HG02840 (cell line): Measurements from ENCODE around the gene P4HB.

Source experiments
- ATAC-seq: cut with Tn5 transposase; IDR thresholded peaks from one replicate; pipeline ENCODE4 v1.9.1; 2021; ENCODE audit warnings: mild to moderate bottlenecking, moderate library complexity, moderate number of reproducible peaks; ENCODE audit not compliant: unreplicated experiment, low FRiP score

Gene P4HB

DNA sequence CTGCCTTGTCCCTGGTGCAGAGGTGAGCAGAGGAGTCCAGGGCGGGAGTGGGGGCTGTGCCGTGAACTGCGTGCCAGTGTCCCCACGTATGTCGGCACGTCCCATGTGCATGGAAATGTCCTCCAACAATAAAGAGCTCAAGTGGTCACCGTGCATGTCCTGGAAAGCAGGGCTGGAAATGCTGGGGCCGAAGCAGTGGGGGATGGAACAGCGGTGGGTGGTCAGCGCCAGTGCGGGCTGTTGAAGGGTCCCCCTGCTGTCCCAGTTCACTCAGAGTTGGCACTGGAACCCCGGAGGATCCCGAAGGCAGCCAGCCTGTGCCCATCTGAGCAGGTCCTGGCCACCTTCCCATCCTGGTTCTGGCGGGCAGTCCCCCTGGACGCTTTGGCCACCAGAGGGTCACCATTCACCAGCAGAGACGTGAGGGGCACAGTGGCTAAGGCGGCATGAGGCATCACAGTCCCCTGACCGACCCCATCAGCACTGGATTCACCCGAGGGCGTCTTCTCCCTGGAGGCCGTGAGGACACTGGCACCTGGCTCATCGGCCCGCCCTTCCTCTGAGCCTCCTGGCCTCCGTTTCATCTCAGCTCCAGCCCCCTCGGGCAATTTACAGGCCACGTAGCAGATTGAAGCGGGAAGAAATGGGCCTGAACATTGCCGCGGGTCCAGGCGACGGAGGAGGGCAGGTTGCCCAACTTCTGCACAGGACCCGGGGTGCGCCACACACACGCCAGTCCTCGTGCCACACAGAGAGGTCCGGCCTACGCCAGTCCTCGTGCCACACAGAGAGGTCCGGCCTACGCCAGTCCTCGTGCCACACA is 46.3 kb downstream of the P4HB start:
- no peak for ATAC-seq

DNA sequence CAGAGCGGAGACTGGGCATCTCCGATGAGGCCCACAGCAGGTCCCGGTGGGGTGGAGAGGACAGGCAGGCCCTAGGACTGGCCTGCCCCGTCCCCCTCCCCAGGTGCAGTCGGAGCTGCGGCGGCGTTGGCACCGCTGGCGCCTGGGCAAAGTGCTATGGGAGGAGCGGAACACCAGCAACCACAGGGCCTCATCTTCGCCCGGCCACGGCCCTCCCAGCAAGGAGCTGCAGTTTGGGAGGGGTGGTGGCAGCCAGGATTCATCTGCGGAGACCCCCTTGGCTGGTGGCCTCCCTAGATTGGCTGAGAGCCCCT is 47.0 kb downstream of the P4HB start:
- ATAC-seq = no peak

DNA sequence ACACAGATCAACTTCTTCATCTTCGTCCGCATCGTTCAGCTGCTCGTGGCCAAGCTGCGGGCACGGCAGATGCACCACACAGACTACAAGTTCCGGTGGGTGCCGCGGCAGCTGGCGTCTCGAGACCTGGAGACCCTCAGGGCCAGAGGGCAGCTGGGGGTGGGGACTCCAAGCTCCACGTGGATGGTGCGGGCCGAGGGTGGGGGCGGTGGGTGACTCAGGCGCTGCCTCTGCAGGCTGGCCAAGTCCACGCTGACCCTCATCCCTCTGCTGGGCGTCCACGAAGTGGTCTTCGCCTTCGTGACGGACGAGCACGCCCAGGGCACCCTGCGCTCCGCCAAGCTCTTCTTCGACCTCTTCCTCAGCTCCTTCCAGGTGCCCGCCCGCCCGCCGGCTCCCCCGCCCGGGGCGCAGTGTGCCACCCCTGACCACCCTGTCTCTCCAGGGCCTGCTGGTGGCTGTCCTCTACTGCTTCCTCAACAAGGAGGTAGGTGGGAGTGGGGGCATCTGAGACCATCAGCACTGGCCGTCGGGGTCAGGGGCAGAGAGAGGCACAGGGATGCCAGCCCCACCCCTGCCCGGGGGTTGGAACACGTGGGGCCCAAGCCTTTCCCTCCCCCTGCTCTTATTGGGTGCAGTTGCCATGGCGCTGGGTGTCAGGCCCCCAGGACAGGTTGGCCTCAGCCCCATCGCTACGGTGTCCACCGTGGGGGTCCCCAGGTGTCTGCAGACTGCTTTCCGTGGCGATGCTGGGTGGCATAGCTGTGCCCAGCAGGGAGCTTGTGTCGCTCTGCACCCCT is 47.6 kb downstream of the P4HB start:
- ATAC-seq = no peak

DNA sequence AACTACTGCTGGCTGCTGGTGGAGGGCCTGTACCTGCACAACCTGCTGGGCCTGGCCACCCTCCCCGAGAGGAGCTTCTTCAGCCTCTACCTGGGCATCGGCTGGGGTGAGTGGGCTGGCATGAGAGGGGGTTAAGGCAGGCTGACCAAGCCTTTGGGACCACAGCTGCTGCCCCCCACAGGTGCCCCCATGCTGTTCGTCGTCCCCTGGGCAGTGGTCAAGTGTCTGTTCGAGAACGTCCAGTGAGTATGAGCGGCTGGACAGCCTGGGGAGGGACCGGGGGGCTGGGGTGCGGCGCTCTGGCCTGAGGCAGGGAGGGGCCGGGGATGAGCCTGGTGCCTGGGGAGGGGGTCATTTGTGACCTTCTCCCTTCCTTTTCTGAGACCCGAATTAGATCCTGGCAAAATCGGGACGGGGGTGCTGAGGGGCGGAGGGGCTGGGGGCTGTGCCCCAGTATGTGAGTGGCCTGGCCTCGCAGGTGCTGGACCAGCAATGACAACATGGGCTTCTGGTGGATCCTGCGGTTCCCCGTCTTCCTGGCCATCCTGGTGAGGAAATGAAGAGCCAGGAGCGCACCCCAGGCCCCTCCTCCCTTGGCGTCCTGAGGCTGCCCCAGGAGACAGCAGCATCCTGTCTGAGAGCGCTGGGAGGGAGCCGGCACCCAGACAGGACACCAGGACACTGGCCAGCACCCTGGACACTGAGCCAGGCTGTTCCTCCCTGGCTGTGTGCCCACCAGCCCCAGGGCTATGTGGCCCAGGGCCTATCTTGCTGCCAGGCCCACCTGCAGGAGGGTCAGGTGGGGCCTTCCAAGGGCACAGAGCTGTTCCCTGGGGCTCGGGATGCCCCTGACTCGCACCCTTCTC is 48.4 kb downstream of the P4HB start:
- ATAC-seq = no peak

DNA sequence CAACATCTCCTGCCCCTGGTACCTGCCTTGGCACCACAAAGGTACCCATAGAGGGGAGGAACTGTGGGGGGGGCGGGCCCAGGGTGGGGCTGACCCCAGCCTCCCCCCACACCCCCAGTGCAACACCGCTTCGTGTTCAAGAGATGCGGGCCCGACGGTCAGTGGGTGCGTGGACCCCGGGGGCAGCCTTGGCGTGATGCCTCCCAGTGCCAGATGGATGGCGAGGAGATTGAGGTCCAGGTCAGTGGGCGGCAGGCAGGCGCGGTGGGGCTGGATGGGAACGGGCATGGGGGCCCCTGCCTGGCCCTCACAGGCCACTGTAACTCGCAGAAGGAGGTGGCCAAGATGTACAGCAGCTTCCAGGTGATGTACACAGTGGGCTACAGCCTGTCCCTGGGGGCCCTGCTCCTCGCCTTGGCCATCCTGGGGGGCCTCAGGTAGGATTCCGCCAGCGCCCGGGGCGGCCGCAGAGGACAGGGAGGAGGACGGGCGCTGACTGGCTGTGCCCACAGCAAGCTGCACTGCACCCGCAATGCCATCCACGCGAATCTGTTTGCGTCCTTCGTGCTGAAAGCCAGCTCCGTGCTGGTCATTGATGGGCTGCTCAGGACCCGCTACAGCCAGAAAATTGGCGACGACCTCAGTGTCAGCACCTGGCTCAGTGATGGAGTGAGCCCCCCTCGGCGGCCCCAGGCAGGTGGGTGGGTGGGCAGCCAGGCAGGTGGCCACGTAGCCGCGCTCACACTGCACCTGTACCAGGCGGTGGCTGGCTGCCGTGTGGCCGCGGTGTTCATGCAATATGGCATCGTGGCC is 49.2 kb downstream of the P4HB start:
- no peak for ATAC-seq

DNA sequence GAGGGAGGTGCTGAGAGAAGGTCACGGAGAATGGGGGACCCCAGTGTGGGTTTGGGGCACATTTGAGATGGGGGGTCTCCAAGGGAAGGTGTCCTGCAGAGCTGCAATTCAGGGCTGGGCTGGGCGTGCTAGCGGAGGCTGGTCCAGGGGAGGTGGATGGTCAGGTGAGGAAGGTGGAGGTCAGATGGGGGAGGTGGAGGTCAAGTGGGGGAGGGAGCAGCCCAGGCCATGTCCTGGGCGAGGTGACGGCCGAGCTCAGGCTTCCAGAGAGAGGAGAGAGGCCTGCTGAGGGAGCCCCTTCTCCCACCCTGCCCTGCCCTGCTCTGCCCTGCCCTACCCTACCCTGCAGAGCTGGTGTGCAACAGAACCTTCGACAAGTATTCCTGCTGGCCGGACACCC is 49.9 kb downstream of the P4HB start:
- no peak for ATAC-seq

DNA sequence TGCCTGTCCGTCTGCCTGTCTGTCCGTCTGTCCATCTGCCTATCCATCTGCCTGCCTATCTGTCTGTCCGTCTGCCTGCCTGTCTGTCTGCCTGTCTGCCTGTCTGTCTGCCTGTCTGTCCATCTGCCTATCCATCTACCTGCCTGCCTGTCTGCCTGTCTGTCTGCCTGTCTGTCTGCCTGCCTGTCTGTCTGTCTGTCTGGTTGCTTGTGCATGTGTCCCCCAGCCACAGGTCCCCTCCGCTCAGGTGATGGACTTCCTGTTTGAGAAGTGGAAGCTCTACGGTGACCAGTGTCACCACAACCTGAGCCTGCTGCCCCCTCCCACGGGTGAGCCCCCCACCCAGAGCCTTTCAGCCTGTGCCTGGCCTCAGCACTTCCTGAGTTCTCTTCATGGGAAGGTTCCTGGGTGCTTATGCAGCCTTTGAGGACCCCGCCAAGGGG is 50.8 kb downstream of the P4HB start:
- no peak for ATAC-seq

DNA sequence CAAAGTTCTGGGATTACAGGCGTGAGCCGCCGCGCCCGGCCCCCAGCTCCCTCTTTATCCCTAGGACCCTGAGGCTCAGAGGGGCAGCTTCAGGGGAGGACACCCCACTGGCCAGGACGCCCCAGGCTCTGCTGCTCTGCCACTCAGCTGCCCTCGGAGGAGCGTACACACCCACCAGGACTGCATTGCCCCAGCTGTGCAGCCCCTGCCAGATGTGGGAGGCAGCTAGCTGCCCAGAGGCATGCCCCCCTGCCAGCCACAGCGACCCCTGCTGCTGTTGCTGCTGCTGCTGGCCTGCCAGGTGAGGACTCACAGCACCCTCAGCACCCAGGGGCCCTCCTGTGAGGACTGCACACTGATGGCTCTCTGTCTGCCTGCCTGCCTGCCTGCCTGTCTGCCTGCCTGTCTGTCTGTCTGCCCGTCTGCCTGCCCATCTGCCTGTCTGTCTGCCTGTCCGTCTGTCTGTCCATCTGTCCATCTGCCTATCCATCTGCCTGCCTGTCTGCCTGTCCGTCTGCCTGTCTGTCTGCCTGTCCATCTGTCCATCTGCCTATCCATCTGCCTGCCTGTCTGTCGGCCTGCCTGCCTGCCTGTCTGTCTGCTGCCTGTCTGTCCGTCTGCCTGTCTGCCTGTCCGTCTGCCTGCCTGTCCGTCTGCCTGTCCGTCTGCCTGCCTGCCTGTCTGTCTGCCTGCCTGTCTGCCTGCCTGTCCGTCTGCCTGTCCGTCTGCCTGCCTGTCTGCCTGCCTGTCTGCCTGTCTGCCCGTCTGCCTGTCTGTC is 51.4 kb downstream of the P4HB start:
- no peak for ATAC-seq

DNA sequence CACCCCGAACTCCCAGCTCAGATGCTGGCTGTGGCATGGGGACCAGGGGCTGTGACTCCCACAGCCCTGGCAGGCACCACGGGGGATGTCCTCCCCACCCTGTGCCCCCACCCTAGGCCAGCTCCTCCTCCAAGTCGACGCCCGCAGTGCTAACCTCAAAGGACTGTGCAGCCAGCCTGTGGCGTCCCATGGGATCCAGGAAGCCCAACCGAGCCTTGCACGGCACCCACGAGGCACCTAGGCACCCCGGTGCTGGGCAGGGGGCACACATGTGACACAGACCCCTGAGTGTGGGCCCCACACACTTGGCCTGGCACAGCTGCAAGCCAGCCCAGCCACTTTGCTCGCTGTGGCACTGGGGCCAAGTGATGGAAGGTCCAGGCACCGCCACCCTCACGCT is 52.5 kb downstream of the P4HB start:
- ATAC-seq = no peak

DNA sequence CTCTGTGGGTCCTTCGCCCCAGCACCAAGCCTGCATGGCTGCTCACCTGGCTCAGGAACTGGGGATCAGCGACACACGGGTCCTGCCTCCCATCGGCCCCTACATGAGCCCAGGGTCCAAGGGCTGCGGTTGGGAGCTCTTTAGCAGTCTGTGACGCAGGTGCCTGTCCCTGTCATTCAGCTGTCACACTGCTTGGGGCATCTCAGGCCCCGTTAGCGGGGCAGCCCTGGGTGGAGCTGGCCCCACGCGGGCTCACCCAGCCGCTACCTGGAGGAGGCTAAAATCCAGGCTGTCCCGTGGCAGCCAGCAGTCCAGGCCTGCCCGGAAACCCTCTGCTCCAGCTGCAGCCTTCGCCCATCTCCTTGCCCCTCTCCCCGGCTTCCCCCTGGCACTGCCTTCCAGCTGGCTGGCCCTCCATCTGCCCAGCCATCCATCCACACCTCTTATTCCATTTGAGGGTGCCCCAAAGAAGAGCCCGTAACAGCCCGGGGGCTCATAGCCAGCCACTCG is 53.1 kb downstream of the P4HB start:
- ATAC-seq = no peak

DNA sequence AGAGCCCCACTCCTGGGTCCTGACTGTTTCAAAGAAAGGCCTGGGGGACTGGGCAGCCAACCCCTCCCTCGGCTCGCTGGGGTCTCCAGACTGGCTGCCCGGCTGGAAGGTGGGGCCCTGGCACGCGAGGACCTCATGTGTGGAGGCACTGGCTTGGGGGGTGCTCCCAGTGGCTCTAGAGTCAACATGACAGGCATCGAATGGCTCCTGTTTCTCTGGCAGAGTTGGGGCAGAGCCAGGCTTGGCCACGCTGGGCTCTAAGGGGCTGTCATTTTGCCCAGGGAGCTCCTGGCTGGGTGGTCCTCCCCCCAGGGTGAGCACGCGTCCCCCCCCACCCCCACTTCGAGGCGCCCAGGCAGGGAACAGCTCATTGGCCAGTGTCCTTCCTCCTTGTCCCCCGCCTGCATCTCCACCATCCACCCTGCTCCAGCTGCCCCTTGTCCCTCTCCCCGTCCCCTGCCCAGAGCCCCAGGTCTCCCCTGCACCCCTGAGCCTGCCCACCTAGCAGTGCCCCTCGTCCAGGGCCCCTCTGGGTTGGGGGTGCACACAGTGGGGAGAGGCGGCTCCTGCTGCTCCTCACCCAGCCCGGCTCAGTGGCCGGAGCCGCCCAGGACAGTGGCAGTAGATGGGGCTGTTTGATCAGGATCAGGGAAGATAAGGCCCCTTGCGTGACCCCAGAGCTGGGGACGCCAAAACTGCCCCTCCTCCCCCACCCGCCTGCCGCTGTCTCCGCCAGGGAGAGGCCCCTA is 53.7 kb downstream of the P4HB start:
- ATAC-seq = no peak

DNA sequence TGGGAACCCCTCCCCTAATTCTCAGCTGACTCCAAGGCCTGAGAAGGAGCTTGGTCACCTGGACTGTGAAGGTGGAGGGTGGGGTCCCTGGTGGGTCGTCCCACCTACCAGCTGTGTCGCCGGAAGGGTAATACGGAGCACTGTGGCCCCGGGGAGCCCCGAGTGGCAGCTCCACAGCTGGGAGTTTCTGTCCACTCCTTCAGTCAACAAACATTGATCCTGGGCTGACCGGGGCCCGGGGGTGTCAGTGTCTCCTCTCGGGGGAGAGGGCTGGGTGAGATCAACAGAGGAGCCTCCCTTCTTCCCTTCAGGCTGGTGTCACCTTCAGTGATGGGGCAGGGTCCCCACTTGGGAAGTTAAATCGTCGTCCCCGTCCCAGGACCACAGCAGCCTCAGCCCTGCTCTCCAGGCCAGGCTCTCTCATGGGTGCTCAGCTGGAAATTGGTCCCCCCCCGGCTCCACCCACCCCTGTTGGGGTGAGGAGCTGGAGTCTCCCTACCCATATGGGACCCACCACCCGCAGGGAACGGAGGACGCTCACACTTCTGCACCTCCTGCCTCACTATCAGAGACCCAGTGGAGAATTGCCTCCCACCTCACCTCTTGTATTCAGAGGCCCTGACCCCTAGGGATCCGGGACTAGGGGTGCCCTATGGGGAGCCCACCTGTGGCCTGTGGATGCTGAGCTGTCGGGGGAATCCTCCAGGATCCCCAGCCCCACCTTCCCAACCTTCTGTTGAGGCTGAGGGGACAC is 54.5 kb downstream of the P4HB start:
- no peak for ATAC-seq

DNA sequence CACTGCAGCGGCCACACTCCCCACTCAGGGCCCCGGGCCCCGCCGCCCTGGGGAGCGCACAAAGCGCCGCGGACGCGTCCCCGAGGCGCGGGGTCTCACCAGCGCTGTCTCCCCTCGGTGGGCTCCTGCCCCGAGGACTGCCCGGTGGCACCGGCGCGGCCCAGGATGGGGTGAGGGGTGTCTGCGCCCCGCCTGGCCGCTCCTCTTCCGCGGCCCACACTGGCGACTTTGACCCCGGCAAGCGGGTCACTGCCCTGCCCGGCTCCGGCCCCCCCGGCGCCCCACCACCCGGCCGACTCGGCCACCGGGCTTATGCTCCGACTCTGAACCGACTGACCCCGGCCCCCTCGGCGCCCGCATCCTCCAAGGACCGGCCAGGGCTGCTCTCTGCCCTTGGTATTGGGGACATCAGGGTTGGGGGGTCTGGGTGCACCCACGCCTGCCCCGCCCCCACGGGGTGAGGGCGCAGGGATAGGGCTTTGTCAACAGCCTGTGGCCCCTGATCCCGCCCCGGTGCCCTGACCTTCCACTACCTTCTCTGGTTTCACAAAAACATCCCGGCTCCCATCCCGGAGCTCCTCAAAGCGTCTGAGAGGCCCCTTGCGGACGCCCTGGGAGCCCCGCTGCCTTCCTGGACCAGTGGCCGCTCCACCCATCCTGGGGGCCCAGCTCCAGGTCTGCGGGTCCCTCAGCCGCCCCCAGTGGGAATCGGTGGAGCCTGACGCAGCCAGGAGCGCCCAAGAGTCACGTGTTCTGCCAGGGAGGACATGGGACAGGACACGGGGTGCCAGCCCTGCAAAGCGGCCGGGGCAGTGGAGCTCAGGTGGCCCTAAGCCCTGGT is 55.6 kb downstream of the P4HB start:
- no peak for ATAC-seq

DNA sequence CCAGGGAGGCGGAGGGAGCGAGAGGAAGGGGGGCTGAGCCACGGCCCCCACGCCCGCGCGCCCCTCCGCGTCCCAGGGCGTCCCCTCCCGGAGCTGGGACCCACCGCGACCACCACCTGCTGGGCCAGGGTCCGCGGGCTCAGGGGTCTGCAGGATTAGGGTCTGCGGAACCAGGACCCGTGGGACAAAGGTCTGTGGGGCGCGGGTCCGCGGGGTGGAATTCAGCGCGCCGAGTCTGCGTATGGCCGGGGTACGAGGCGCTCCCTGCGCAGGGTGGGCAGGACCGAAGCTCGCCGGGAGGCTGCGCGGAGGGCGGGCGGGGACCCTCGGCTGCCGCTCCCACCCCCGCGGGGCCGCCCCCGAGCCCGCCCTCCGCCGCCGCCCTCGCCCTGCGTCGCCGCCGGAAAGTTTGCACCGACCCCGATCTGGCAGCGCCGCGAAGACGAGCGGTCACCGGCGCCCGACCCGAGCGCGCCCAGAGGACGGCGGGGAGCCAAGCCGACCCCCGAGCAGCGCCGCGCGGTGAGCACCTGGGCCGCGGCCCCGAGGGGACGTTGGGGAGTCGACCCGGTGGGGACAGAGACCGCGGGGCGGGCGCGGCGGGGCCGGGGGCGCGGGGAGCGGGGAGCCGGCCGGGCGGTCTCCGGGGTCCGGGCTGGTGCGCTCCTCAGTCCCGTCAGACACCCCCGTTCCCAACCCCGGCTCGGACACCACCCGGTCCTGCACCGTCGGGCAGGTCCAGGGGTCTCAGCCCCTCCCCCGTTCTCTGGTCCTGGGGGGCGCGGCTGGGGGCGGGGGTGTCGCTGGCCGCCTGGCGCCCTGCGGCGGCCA is 56.4 kb downstream of the P4HB start, which contains the start of gene GCGR:
GCGR (plus strand) TSS at position 423 of the 831 bp plus-strand sequence. CDS start 4,869 bp downstream, outside the sequence.
- no peak for ATAC-seq

DNA sequence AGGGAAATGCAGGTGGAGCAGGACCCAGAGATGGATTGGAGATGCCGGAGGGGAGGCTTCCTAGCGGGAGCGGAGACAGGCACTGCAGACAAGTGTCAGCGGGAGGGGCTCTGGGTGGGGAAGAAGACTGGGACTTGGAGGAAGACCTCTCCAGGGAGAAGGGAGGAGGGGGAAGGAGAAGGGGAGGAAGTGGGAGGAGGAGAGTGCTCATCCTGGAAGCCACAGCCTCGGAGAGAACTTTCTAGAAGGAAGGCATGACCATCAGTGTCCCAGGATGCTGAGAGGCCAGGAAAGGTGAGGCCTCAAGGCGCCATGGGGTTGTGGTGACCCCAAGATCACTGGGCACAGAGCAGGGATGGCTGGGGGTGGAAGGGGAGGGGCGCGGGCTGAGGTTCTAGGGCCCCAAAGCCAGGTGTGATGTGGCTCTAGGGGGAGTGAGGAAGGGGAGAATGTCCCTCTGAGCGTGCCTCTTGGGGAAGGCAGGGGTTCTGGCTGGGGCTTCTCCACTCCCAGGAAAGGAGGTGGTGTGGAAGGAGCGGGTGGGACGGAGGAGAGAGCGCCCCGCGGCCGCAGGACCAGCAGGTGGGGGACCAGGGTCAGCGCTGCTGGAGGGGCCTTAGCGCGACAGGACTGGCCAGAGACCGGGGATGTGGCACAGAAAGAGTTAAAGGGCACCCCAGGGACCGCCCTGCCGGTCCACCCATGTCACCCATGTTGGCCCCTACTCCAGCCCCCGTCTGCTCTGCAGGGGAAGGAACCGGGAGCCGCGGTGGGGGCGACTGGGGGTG is 57.3 kb downstream of the P4HB start:
- no peak for ATAC-seq
